Stimulated activated CD8-positive, alpha-beta memory T cell treated with anti-CD3 and anti-CD28 coated beads, Interleukin-7, amount 100 ng/mL, for 4 hours (primary cell): Measurements from ENCODE around the gene B4GALNT1.
"Not testable (repeated sequence)": the region's sequence is repeated elsewhere in the genome, so short reads cannot be mapped to it uniquely, and the experiment has no call there.

ENCODE experiments used
- DNase-seq, 2 donors: peaks; one replicate each; pipeline ENCODE4 v3.0.0-alpha.2; 2020; ENCODE audit warnings: low read depth in 2 of 2

B4GALNT1 gene

GRCh38 chr12:57620936-57621496 lies 12.0 kb downstream of the B4GALNT1 start:
- DNase-seq, result no peak

- no peak for DNase-seq
Observed at GRCh38 chr12:57620245-57620935, 12.6 kb downstream of the B4GALNT1 start.

DNA sequence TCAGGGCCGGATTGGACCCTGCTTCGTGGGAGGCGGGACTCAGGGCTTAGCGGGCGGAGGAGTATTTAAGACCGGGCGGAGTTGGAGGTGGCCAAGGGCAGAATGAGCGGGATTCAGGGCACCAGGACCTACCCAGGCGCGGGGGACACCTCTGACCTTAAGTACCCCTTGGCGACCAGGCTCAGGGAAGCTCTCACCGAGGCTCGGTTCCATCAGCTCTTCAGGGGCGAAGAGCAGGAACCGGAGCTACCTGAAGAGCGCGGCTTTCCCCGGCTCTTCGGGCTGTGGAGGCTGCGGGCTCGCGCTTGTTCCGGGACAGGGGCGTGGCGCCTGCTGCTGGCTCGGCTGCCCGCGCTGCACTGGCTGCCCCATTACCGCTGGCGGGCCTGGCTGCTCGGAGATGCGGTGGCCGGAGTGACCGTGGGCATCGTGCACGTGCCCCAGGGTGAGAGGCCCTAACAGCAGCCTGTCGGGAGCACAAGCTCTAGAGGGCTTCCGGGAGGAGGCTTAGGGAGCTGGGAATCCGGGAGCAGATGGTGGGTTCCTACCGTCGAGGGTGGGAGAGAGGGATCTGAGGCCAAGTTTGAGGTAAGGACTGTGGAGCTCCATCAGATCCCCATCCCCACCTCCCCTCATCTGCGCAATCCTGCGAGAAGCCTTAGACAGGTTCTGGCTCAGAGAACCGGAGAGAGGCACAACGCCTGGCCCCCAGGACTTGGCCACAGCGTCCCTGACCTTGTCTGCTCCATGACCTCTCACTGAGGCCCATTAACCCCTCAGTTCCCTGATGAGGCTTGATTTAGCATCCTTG lies 13.4 kb downstream of the B4GALNT1 start:
- DNase-seq, result no peak

- DNase-seq, result no peak
Observed at GRCh38 chr12:57618966-57619433, 14.0 kb downstream of the B4GALNT1 start.

DNA sequence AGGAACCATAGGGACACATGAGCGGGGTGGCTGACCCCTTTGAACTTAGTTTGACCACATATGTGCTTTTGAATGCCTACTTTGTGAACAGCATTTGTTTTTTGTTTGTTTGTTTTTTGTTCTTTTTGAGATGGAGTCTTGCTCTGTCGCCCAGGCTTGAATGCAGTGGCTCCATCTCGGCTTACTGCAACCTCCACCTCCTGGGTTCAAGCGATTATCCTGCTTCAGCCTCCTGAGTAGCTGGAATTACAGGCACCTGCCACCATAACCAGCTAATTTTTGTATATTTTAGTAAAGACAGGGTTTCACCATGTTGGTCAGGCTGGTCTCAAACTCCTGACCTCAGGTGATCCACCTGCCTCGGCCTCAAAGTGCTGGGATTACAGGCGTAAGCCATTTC lies 14.6 kb downstream of the B4GALNT1 start:
- DNase-seq, result not testable (repeated sequence)

GRCh38 chr12:57617942-57618341 lies 15.1 kb downstream of the B4GALNT1 start:
- DNase-seq, result no peak

DNA sequence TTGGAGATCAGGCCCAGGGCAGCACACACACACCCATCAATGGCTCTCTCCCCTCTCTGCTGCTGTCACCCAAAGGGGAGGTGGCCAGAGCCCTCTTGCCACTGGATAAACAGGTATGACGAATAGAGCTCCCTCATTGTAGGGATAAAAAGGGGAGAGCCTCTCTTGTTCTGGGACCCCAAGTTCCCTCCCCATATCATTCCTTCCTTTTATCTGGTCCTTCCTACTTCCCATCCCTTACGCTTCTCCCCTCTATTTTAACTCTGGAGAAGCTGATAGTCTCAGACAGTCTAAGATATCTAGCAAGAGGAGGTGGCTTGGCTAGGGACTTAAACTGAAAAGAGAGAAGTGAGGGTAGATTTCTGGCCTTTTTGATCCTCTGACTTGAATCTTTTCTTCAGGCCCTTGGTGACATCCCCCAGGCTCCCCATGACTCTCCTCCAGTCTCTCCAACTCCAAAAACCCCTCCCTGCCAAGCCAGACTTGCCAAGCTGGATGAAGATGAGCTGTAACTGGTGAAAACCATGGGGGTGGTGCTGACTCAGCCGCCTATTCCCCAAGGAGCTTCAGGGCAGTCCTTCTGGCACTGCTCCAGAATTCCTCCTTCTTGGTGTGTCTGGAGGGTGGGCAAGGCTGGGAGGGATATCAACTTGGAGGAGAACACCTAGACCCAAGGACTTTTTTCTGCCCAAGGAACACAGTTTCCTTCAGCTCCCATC lies 16.5 kb downstream of the B4GALNT1 start:
- no peak for DNase-seq

- no peak for DNase-seq
Observed at GRCh38 chr12:57615637-57616036, 17.4 kb downstream of the B4GALNT1 start.

GRCh38 chr12:57614948-57615500 lies 18.0 kb downstream of the B4GALNT1 start:
- DNase-seq, result no peak

DNA sequence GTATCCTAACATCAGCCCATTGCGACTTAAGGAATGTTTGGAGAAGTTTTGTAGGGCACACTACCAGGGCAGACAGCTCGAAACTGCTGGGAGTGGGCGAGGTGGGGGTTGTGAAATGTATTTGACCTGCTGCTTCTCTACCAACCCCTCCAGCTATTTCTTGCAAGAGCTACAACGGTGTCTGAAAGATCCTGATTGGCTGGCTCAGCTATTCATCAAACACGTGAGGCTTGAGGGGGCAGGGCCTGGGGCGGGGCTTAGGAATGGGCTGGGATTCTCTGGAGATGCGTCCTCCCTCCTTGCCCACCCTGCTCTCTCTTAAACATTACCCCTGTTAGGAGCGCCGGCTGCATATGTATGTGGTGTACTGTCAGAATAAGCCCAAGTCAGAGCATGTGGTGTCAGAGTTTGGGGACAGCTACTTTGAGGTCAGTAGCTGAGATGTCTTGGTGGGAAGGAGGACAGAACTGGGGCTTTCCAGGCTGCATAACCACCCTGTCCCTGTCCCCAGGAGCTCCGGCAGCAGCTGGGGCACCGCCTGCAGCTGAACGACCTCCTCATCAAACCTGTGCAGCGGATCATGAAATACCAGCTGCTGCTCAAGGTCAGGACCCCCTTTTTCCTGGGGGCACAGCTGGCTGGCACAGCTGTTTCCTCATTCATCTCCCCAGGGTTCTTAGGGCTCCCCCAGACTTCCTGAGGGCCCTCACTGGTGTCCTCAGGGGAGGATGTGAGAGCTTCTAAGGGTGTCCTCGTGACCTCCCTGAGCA lies 18.6 kb downstream of the B4GALNT1 start:
- no peak for DNase-seq

GRCh38 chr12:57613427-57614109 lies 19.4 kb downstream of the B4GALNT1 start:
- no peak for DNase-seq

GRCh38 chr12:57612711-57613426 lies 20.1 kb downstream of the B4GALNT1 start:
- DNase-seq, result no peak

- DNase-seq, result no peak
Observed at GRCh38 chr12:57611827-57612710, 20.9 kb downstream of the B4GALNT1 start.

GRCh38 chr12:57611108-57611826 lies 21.7 kb downstream of the B4GALNT1 start, which contains the start of gene ARHGEF25:
ARHGEF25 (plus strand) TSS chr12:57611435; CDS start chr12:57611895, 460 bp downstream.
- peak in 1 of 2 donors; percentile 35 for DNase-seq

DNA sequence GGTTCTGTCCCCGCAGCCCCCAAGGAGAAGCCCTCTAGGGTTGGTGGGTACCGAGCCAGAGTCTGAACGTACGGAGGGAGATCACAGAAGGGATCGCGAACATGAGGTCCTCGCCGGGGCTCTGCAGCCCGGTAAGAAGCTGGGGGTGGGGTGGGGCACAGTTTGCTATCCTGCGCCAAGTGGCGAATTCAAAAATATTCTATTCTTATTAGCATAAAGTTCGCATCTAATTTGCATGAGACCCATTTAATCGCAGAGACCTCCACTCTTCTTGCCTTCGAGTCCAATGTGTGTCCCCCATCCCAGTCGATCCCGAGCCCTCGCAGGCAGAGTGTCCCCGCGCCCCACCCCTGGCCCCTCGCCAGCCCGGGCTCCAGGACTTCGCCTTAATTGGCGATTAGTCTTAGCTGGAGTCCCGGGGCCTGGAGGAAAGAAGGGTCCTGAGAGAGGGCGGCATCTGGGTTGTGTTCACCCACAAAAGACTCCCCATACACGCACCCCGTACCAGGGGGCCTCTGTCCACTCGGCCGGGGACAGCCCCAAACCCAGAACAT lies 22.4 kb downstream of the B4GALNT1 start:
- DNase-seq, result no peak

- DNase-seq, result no peak
Observed at GRCh38 chr12:57609781-57610553, 23.0 kb downstream of the B4GALNT1 start.
